Dermis blood vessel endothelial cell (primary cell): ENCODE results near the gene FNBP1L. TPM values are rescaled to one million over a fixed set of nuclear protein-coding genes. Genes with fewer than 3 reads are reported as not detected.
A peak's percentile ranks its signal among the peaks of the same experiment; 100 is the strongest.
"Not testable (repeated sequence)": the region's sequence is repeated elsewhere in the genome, so short reads cannot be mapped to it uniquely, and the experiment has no call there.

Experiments used
- DNase-seq: peaks from one replicate; pipeline ENCODE4 v3.0.0; 2010
- total RNA-seq: library from RNA; depleted of rRNA; stranded (reverse); fragments of >200 nt; gene quantifications from 2 replicates; pipeline ENCODE4 v1.2.3, GENCODE V29; 2014

FNBP1L gene
- total RNA-seq, 1 donor from 2014 or later, result 82.4 TPM

DNA sequence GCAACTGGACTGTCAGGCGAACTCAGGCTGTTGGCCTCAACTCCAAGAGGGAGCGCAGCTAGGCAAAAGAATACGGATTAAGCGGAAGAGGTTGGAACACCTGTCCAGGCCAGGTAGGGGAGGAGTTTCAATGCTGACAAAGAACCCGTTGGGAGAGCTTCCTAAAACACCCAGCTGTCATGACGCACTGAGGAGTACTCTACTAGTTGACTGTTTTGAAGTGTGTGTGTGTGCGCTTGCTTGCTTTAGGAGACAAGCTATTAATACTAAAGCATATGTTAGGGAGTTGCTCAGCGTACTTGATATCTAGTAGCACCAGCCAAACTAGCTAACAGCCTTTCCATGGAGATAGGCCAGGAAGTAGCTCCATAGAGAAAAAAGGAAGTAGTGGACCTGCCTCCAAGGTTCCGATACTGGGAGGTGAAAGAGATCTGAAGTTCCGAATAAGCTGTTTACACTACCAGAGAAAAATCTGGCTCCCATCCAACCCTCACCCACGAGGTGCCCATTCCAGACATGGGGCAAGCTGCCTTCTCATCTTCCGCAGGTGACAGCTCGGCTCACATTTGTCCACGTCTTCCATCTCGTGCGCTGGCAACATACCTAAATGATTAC lies 974 bp upstream of the FNBP1L start:
- peak; percentile 35 for DNase-seq

DNA sequence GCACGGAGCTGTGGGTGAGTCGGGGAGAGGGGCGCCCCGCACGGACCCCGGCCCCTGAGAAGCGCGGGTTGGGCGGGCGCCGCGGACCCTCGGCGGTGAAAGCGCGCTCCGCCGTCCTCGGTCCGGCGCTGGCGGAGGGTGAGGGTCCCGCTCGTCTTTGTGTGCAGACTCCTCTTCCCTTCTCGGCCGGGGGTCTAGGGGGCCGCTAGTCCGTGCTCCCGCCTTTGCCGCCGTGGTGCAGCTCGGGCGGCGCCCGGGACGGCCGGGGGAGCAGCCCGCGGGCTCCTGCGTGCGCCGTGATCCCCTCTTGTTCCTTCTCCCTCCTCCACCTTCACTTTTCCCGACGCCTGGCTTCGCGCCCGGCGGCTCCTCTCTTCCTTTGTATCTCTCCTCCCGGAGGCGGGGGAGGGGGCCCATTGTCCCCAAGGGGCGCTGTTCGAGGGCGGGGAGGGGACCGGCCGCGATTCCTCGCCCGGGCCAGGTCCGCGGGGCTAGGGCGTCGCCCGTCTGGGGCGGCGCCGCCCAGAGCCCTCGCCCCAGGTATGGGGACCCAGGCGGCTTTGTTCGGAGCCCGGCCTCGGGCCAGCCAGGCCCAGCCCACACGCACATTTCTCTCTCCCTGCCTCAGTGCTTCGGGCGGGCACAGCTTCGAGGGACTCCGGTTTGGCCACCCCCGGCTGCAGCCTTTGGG lies 519 bp downstream of the FNBP1L start:
- DNase-seq, result peak; percentile 37

DNA sequence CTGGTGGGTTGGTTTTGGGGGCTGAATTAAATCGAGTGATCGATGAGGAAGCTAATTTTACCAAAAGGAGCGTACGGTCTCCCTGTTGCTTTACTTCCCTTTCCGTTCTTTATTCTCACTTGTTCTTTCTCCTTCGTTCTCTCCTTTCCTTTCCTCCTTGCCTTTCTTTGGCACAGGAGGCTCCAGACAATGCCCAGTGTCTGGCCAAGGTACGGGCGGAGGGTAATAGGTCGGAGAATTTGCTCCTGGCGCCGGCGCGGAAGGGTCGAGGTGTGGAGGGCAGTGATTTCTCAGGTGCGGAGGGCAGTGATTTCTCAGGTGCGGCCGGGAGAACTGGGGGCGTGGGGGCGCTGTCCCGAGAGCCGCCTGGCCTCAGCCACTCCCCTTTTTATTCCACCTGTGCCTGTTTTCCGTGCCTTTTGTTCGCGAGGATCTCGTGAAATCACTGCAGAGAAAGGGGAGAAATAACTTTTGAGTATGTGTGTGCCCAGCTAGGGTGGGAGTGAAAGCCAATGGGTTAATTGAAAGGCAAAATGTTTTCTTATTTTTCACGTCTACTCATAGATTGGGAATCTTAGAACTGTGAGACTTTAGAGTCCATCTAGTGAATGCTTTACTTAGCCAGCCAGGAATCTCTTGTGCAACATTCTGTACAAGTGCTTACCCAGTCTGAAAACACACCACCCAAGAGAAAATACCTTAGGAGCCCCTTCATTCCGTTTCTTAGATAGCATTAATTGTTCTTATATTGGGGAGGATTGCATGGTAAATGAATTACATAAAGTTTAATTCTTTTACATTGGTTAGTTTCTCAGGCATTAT lies 1.3 kb downstream of the FNBP1L start:
- DNase-seq, result peak; percentile 35

DNA sequence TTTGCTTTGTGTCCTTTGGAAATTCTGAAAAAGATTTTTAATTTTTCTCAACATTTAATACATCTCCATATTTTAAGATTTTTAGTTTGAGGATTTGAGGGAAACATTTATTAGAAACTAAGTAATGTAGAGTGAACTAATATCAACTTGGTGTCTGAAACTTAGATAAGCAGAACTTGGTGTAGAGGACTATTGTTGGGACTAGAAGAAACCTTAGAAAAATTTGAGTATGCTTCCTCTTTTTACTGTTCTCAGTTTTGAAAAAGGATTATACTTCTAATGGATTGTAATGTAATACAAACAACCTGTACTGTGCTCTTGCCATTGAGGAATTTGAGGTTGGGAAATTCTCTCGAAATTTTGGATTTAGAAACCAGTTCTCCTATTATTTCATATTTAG lies 2.4 kb downstream of the FNBP1L start:
- DNase-seq, result no peak

DNA sequence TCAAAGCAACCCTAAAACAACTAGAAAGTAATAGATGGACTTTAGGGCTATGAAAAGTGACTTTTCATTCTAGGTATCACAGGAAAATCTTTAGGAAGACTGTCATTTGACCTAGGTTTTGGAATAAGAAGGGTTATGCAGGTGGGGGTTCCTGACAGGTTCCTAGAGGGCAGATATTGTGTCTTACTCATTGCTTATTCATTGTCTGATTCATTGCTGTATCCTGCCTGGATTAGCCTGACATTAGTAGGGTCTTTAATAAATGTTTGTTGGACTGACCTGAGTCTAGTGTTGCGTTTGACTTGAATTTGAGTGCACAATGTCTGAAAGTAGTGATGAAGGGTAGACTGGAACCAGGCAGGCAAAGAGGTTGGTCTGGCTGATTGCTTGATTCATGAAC lies 6.0 kb downstream of the FNBP1L start:
- DNase-seq, result peak; percentile 64

DNA sequence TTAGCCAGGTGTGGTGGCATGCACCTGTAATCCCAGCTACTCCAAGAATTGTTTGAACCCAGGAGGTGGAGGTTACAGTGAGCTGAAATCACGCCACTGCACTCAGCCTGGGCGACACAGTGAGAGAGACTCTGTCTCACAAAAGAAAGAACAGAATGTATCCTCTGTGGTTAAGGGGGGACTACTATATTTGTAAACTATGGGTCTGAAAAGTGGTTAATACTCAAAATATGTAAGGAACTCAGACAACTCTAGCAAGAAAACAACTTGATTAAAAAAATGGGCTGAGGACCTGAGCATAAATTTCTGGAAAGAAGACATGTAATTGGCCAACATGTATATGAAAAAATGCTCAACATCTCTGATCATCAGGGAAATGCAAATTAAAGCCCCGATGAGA lies 11.2 kb downstream of the FNBP1L start:
- no peak for DNase-seq

DNA sequence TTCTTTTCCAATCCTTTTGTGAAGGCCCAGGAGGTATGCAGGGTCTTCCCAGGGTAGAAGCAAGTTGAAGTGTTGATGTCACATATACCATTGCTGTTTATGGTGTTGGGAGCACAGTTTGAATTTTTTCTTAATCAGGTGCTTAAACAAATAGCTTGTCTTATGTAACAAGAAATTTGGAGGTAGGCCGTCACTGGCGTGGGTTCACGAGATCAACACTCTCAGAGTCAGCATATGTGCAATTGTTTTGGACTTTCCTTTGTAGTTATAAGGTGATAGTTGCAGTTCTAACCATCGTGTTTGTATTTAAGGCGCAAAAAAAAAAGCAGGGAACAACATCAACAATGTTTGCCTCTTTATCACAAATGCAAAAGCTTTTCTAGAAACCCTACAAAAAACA lies 13.3 kb downstream of the FNBP1L start:
- no peak for DNase-seq

DNA sequence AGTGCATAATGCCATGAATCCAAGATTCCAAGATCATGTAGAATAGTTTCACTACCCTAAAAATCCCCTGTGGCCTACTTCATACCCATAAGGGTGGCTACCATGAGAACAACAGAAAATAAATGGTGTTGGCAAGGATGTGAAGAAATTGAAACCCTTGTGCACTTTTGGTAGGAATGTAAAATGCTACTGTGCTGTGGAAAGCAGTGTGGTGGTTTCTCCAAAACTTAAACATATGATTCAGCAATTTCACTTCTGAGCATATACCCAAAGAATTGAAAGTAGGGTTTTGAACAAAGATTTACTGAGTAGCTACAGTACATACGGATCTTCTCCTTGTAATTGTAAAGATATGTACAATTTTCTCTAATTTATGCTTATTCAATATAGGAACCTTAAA lies 16.0 kb downstream of the FNBP1L start:
- DNase-seq, result no peak

DNA sequence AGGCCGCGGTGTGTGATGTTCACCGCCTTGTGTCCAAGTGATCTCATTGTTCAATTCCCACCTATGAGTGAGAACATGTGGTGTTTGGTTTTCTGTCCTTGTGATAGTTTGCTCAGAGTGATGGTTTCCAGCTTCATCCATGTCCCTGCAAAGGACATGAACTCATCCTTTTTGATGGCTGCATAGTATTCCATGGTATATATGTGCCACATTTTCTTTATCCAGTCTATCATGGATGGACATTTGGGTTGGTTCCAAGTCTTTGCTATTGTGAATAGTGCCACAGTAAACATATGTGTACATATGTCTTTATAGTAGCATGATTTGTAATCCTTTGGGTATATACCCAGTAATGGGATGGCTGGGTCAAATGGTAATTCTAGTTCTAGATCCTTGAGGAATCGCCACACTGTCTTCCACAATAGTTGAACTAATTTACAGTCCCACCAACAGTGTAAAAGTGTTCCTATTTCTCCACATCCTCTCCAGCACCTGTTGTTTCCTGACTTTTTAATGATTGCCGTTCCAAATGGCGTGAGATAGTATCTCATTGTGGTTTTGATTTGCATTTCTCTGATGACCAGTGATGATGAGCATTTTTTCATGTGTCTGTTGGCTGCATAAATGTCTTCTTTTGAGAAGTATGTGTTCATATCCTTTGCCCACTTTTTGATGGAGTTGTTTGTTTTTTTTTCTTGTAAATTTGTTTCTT lies 17.6 kb downstream of the FNBP1L start:
- not testable (repeated sequence) for DNase-seq

DNA sequence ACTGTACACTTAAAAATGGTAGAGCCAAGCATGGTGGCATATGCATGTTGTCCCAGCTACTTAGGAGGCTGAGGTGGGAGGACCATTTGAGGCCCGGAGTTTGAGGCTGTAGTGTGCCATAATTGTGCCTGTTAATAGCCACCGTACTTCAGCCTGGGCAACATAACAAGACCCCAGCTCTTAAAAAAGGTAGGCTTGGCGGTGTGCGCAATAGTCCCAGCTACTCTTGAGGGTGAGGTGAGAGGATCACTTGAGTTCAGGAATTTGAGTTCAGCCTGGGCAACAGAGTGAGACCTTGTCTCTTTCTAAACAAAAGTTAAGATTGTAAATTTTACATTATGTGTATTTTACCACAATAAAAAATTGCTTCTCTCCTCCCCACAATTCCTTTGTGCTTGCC lies 19.7 kb downstream of the FNBP1L start:
- no peak for DNase-seq

DNA sequence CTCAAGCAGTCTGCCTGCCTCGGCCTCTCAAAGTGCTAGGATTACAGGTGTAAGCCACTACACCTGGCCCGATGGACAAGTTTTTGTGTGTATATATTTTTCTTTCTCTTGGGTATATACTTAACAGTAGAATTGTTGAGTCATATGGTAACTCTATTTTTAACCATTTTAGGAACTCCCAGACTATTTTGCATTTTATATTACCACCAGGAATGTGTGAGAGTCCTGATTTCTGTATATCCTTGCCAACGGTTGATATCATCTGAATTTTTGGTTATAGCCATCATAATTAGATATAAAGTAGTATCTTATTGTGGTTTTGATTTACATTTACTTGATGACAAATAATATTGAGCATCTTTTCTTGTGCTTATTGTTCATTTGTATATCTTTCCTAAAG lies 20.7 kb downstream of the FNBP1L start:
- no peak for DNase-seq

DNA sequence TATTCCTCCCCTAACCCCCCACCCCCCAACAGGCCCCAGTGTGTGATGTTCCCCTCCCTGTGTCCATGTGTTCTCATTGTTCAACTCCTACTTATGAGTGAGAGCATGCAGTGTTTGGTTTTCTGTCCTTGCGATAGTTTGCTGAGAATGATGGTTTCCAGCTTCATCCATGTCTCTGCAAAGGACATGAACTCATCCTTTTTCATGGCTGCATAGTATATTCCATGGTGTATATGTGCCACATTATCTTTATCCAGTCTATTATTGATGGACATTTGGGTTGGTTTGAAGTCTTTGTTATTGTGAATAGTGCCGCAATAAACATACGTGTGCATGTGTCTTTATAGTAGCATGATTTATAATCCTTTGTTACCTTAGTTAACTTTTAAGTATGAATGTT lies 21.3 kb downstream of the FNBP1L start:
- DNase-seq, result not testable (repeated sequence)

DNA sequence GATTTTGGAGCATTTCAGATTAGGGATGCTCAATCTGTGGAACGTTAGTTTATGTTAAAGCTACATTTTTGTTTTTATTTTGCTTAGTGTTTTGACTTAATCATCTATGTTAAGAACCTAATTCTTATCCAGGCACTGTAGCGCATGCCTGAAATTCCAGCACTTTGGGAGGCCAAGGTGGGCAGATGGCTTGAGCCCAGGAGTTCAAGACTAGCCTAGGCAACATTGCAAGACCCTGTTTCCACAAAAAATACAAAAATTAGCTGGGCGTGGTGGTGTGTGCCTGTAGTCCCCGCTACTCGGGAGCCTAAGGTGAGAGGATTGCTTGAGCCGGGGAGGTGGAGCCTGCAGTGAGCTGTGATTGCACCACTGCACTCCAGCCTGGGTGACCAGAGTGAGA lies 23.4 kb downstream of the FNBP1L start:
- no peak for DNase-seq

DNA sequence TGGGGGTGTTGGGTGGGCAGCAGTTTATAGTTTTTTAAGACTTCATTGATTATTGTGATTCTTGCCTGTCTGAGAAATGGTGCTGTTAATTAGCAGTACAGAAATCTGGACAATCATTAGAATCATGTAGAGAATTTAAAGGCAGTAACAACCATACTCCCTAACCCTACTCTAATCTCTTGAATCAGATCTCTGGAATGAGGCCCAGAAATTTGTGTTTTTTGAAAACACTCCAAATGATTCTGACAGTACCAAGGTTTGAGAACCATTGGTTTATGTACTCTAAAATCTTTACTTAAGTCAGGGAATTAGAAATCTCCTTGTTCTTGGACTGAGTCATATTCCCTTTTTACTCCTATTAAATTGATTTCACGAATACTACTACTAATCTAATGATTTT lies 24.0 kb downstream of the FNBP1L start:
- peak; percentile 67 for DNase-seq

DNA sequence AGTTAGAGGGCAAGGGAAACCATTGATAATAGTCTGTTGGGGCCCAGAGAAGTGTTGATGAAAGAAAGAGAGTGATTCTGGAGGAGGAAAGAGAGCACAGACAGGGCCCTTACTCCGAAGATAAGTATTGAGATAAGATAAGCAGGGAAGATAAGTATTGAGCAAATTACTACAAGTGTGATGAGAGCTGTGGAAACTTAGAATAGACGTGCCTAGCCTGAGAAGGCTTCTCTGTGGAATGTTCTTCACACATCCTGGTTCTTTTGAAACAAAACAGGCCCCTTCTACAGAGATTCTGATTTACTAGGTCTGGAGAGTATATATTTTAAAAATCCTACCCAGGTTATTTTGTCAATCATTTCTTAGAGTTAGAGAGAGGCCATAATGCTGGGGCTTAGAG lies 26.4 kb downstream of the FNBP1L start:
- DNase-seq, result no peak

DNA sequence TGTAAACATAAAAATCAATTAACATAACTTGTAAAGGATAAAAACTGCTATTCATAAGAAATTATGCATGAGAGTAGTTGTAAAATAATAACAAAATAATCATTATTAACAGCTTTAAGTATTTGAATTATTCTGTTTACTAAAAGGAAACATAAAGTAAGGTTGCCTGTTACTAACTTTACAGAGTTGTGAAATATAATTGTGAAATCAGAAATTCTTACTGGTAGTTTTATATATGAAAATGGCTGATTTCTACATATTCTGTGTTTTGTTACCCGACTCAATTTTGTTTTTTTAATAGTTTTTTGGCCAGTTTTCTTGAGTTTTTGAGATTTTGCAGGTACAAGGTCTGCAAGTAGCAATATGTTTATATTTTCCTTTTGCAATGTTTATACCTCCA lies 27.8 kb downstream of the FNBP1L start:
- no peak for DNase-seq

DNA sequence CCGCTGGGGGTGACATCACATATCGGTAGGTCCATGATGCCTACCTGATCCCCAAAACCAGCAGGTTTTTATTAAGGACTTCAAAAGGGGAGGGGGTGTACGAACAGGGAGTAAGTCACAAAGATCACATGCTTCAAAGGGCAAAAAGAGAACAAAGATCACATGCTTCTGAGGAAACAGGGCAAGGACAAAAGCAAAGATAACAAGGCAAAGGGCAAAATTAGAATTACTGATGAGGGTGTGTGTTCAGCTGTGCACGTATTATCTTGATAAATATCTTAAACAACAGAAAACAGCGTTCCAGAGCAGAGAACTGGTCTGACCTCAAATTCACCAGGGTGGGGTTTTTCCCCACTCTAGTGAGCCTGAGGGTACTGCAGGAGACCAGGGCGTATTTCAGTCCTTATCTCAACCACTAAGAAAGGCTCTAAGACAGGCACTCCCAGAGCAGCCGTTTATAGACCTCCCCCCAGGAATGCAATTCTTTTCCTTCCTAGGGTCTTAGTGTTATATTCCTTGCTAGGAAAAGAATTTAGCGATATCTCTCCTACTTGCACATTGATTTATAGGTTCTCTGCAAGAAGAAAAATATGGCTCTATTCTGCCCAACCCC lies 31.3 kb downstream of the FNBP1L start:
- not testable (repeated sequence) for DNase-seq

DNA sequence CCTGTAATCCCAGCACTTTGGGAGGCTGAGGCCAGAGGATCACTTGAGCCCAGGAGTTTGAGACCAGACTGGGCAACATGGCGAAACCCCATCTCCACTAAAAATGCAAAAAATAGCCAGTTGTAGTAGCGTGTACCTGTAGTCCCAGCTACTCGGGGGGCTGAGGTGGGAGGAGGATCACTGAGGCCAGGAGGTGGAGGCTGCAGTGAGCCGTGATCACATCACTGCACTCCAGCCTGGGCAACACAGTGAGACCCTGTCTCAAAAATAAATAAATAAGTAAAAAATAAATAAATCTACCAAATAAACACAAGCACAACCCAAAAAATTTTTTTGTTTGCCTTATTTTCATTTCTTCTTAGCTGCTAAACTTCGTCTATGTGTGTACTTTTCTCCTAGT lies 34.0 kb downstream of the FNBP1L start:
- DNase-seq, result not testable (repeated sequence)

DNA sequence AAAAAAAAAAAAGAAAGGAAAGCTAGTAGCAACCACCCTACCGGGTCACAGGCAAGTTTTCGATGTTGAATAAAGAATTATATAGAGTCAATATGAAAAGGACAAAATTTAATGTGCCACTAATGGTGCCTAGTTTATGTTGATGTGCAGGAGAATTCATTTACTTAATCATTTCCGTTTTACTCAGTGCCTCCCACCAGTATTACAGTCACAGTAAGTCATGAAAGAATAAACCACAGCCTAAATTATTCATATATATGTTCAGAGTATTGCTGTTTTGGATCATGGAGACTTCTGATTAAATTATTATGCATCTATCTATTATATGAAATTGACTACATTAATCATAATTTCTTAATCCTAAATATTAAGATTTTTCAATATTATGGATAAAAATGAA lies 35.3 kb downstream of the FNBP1L start:
- DNase-seq, result no peak

DNA sequence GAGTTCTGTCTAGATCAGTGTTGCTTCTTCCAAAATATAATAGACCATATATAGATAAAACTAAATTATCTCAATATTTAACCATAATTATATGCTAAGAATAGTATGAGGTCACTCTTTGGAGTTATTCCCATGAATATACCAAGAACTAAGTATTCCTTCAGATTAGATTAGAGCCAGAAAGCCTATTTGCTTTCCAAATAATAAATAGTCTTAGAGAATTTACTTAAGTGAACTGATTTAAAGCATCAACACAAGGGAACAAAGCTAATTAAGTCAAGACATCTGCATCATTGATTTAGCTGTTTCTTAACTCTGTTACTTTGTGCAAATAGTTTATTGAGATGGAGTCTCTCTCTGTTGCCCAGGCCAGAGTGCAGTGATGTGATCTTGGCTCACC lies 35.7 kb downstream of the FNBP1L start:
- DNase-seq, result no peak

DNA sequence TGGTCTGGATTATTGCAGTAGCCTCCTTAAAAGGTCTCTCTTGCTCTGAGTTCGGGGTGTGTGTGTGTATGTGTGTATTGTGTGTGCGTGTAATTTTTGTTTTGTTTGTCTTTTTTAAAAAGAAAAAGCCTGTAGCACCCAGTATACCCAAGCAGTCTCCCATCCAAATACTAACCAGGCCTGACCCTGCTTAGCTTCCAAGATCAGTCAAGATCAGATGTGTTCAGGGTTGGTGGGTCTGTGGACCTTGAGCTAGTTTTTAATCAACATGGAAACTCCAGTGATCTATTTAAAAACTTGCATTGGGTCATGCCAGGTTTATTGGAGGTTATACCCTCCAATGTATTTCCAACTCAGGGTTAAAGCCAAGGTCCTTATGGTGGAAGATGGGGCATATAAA lies 40.3 kb downstream of the FNBP1L start:
- DNase-seq, result no peak

DNA sequence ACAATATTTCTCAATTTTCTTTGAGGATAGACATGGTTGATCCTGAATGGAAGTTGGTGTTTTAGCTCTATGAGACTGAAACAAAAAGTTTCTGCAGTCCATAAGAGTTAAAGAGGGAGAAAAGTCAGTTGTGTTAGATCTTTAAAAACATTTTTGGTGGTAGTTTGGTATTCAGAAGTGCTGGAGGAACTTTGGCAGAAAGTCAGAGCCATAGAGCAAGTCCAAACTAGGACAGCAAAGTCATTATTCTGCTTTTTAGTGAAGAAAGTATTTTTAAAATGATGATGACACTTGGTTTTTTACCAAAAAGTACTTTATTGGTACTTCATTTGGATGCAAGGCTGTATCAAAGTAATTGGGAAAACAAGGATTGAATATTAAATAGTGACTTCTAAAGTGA lies 41.8 kb downstream of the FNBP1L start:
- DNase-seq, result no peak

DNA sequence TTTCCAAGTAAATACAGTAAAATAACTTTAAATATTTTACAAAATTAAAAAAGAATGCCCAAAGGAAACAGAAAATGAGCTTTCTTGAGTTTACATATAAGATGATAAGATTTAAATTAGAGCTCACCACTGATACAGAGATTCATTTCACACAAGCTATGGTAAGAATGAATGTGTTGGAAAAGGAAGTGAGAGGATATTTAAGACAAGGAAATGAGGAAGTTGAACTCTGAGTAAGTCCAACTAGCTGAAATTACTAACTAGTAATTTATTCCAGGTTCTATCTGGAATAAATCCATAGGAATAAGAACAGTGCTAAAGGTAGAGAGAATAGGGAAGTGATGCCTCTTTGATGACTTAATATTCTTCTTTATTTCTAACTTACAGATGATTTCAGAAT lies 42.4 kb downstream of the FNBP1L start:
- no peak for DNase-seq
